GM13976 (cell line): ENCODE results near the gene ODAD2.

Experiments used
- DNase-seq: peaks from one replicate; pipeline ENCODE4 v3.0.0; 2012; ENCODE audit warnings: low spot score
- in situ Hi-C: fragments of 300-500 bp; cut with MboI; formaldehyde crosslinking; loops from one replicate; pipeline ENCODE4 v1.12.0; 2022; ENCODE audit warnings: low sequenced_read_pairs, mixed read lengths, inconsistent platforms; ENCODE audit not compliant: unreplicated experiment
- TF ChIP-seq, protein P1 (sequence below): IDR thresholded peaks from 2 replicates; pipeline ENCODE4 v1.5.1; 2012; ENCODE audit warnings: borderline replicate concordance, mild to moderate bottlenecking; ENCODE audit not compliant: insufficient read depth; ENCODE audit errors: extremely low read depth, missing control alignments, control extremely low read depth

ODAD2 gene

DNA sequence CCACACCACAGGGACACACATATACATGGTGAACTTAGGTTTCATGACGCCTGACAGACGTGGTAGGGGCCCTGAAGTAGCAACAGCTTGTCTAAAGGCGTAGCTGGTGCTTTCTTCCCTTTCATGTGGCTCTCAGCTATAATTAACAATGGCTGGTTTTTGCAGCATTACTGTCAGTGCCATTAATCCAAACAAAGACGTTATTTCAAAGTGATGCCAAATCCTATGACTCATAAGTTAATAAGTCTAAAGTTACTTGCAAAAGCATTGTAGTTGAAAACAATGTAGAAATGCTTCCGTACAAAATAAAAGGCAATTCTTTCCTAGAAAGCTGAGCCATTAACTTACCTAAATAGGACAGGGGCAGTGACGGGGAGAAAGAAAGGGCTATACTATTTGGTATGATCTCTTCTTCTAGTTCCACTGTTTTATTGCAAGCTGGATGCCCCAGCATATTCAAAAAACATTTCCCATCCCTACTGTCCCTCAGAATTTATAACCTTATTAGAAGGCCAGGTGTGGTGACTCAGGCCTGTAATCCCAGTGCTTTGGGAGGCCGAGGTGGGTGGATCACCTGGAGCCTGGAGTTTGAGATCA lies 105.4 kb downstream of the ODAD2 start:
- in situ Hi-C loops, result no loop called here
- no peak for DNase-seq
- TF ChIP-seq, protein P1, sequence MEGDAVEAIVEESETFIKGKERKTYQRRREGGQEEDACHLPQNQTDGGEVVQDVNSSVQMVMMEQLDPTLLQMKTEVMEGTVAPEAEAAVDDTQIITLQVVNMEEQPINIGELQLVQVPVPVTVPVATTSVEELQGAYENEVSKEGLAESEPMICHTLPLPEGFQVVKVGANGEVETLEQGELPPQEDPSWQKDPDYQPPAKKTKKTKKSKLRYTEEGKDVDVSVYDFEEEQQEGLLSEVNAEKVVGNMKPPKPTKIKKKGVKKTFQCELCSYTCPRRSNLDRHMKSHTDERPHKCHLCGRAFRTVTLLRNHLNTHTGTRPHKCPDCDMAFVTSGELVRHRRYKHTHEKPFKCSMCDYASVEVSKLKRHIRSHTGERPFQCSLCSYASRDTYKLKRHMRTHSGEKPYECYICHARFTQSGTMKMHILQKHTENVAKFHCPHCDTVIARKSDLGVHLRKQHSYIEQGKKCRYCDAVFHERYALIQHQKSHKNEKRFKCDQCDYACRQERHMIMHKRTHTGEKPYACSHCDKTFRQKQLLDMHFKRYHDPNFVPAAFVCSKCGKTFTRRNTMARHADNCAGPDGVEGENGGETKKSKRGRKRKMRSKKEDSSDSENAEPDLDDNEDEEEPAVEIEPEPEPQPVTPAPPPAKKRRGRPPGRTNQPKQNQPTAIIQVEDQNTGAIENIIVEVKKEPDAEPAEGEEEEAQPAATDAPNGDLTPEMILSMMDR, result no peak

DNA sequence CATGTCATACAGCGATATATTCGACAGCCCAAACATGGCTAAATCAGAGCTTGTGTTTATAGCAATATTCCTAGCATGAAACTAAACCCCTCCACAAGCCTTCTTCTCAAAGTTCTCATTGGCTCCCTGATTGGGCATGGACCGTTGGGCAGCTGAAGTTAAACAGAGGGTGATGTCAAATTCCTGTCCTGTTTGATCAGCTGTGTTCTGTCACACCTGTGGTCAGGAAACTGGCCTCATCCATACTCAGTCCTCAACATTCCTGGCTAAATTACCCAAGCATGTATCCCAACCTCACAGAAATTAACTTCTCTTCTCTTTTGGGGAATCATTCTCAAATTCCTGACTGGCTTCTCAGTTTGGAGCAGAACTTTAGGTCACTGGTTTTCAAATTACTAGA lies 107.9 kb downstream of the ODAD2 start:
- in situ Hi-C loops, result no loop called here
- TF ChIP-seq, protein P1, result no peak

DNA sequence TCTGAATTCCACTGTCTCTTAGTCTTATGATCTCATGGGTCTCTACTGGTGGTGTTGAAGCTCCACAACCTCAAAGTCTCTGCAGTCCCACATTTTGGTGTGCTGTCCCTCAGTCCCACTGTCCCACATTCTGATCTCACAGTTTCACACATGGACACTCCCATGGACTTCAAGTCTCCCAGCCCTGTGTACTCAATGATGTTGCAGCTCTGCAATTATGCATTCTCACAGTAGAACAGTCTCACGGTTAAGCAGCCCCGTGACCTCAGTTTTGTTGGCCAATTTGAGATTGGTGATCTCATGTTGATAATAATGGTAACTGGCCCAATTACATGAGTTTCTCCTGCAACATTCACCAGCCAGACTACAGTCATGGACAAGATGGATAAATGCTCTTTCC lies 109.4 kb downstream of the ODAD2 start:
- in situ Hi-C loops, result no loop called here
- TF ChIP-seq, protein P1, result no peak
- no peak for DNase-seq

More for the DNA sequence above, 107.9 kb downstream of the ODAD2 start:
- no peak for DNase-seq

DNA sequence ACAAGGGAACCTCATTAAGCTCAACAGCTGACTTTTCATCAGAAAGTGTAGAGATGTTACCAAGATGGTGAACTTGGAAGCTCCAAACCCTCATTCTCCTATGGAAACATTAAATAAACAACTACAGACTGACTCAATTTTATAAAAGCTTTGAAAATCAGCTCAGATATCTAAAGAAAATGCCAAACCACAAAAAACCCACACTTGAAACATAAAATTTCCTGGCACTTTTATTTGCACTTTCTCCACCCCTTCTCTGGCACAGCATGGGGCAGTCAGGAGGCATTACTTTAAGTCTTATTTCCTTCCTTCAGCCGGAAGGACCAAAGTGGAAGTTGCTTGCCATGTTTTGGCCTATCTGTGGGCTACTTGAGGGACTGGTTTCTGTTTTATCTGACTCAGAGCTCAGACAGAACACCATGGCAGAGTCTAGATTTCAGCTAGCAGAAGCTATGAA lies 114.7 kb downstream of the ODAD2 start:
- in situ Hi-C loops, result no loop called here
- DNase-seq, result no peak
- TF ChIP-seq, protein P1, result no peak

DNA sequence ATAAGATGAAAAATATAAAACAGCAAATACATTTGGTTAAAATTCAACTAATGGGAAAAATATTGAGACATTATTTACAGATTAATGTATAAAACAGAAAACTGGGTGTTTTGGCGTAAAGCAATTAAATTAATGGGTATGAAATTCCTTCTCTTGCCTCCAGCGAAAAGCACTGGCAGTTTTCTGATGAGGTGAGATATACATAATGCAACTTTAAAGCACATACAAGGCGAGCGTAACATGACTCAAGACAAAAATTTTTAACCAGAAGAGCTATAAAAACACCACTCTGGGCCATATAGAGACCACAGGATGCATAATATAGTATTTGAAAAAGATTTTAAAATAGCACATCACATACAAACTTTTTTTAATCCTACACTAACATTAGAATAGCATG lies 120.6 kb downstream of the ODAD2 start:
- in situ Hi-C loops, result no loop called here
- no peak for DNase-seq
- TF ChIP-seq, protein P1, result no peak

DNA sequence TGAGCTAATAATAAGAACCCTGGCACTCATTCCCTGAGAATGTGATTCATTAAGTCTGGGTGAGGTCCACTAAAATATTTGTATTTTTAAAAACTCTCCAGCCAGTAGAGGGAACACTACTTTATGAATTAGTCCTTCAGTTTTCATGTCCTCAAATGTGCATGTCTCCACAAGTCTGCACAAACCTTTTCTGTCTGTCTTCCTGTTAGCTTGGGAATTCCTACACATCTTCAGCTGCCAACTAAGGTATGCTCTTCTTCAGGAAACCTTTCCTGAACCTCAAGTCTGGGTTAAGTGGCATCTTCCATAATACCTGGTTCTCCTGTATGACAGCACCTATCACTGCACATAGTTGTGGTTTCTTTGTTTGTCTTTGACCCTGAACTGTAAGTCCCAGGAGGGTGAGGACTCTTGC lies 133.7 kb downstream of the ODAD2 start:
- in situ Hi-C loops, result no loop called here

DNA sequence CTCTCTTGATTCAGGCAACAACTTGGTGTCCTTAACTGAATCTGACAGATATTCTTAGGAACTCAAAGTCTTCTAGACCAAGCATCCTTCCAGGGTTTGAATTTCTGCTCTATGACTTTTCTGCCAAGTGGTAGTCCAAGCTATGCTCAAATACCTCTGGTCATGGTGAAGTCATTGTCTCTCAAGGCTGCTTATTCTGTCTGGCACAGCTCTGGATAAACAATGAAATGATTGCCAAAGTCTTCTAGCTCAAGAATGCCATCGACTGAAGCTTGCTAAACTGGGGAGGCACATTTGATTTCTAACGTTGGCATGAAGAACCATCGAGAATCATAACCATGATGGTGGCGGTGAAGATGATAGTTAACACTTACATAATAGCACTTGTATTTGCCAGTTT lies 137.1 kb downstream of the ODAD2 start:
- in situ Hi-C loops, result no loop called here

More for the DNA sequence above, 133.7 kb downstream of the ODAD2 start:
- TF ChIP-seq, protein P1, result no peak
- no peak for DNase-seq

More for the DNA sequence above, 137.1 kb downstream of the ODAD2 start:
- no peak for DNase-seq
- TF ChIP-seq, protein P1, result no peak
